GM10266 (cell line): ENCODE data around the gene SH3BP4.
"Not testable (repeated sequence)": the region's sequence is repeated elsewhere in the genome, so short reads cannot be mapped to it uniquely, and the experiment has no call there.

Experiments used
- DNase-seq: peaks from one replicate; pipeline ENCODE4 v3.0.0; 2012; ENCODE audit errors: extremely low spot score
- CTCF ChIP-seq: IDR thresholded peaks from 2 replicates; pipeline ENCODE4 v1.5.1; 2012; ENCODE audit warnings: mild to moderate bottlenecking, low read depth; ENCODE audit not compliant: control insufficient read depth, insufficient read depth; ENCODE audit errors: missing control alignments

SH3BP4 gene

GRCh38 chr2:235010117-235010714 is 58.4 kb downstream of the SH3BP4 start:
- DNase-seq = no peak
- TF ChIP-seq CTCF = no peak

- no peak for TF ChIP-seq CTCF
- DNase-seq = no peak
These were observed 59.8 kb downstream of the SH3BP4 start for GRCh38 chr2:235011607-235011928.

GRCh38 chr2:235011929-235012631 is 60.3 kb downstream of the SH3BP4 start:
- no peak for TF ChIP-seq CTCF
- DNase-seq = no peak

- TF ChIP-seq CTCF = no peak
- no peak for DNase-seq
These were observed 65.6 kb downstream of the SH3BP4 start for GRCh38 chr2:235017441-235017840.

GRCh38 chr2:235018838-235019237 is 67.0 kb downstream of the SH3BP4 start:
- no peak for TF ChIP-seq CTCF
- no peak for DNase-seq

- not testable (repeated sequence) for DNase-seq
These were observed 68.3 kb downstream of the SH3BP4 start for GRCh38 chr2:235020141-235020540.

- DNase-seq = no peak
- TF ChIP-seq CTCF = no peak
These were observed 69.9 kb downstream of the SH3BP4 start for GRCh38 chr2:235021752-235022151.
